Activated CD4-positive, alpha-beta memory T cell treated with anti-CD3 and anti-CD28 coated beads, Interleukin-2, amount 10 ng/mL, durations not matched to agents 7 days and 5 days (primary cell): ENCODE measurements around the gene PFDN5. TPM values are rescaled to one million over a fixed set of nuclear protein-coding genes. Genes with fewer than 3 reads are reported as not detected.

Experiments used
- CTCF ChIA-PET: fragments of 350-600 bp; sonication (Branson Sonifier 250); formaldehyde crosslinking; loops from one replicate; lab custom pipeline; 2021; ENCODE audit warnings: antibody characterized with exemption, inconsistent platforms; lab: Charles Lee
- POLR2A ChIA-PET: fragments of 350-600 bp; sonication (Branson Sonifier 250); formaldehyde crosslinking; loops from one replicate; lab custom pipeline; 2021; ENCODE audit warnings: antibody characterized with exemption; lab: Charles Lee
- DNase-seq: peaks from one replicate; pipeline ENCODE4 v3.0.0-alpha.2; 2020
- H3K27ac Mint-ChIP-seq: one replicate; pipeline ENCODE4 v1.8.0; 2021; ENCODE audit warnings: mild to moderate bottlenecking, mixed read lengths
- H3K27me3 Mint-ChIP-seq: one replicate; pipeline ENCODE4 v1.8.0; 2021; ENCODE audit warnings: mixed read lengths
- H3K36me3 Mint-ChIP-seq: one replicate; pipeline ENCODE4 v1.8.0; 2021; ENCODE audit warnings: low read depth, mixed read lengths
- H3K4me1 Mint-ChIP-seq: one replicate; pipeline ENCODE4 v1.8.0; 2021; ENCODE audit warnings: mixed read lengths
- H3K4me3 Mint-ChIP-seq: one replicate; pipeline ENCODE4 v1.8.0; 2021; ENCODE audit warnings: mild to moderate bottlenecking, mixed read lengths
- H3K9me3 Mint-ChIP-seq: one replicate; pipeline ENCODE4 v1.8.0; 2021; ENCODE audit warnings: mixed read lengths
- total RNA-seq, 2 experiments: library from RNA; stranded (reverse); gene quantifications; one replicate each; pipeline ENCODE4 v1.2.3, GENCODE V29; 2021

Gene PFDN5
- 100 to 1,000 TPM; 300 to 301 TPM for total RNA-seq

GRCh38 chr12:53295070-53295890 is at the start of gene PFDN5:
PFDN5 (plus strand) TSS chr12:53295542; CDS start chr12:53295568, 26 bp downstream.
- CTCF ChIA-PET, result interaction anchor here (0.6 to 2.5 kb wide), 18 partner anchors 13 to 381 kb away, joined by 3 to 40 read pairs (median 4); partner anchors contain the start of genes AAAS, ATP5MC2, CSAD and ESPL1
- POLR2A ChIA-PET, result interaction anchor here (0.5 to 9.9 kb wide), 26 partner anchors 8 to 204 kb away, joined by 3 to 141 read pairs (median 4); partner anchors contain the start of genes AAAS, CSAD, ESPL1 and ITGB7
- DNase-seq, result peak; percentile 90
- H3K4me1 Mint-ChIP-seq, result peaks cover 53% of the 10 kb centered on the region
- H3K27ac Mint-ChIP-seq, result peak within 1 kb of the TSS; percentile 88
- H3K4me3 Mint-ChIP-seq, result peak within 1 kb of the TSS; percentile 97
- H3K36me3 Mint-ChIP-seq, result peaks cover 68% of the 10 kb centered on the region
- no peaks in the 10 kb centered on the region for H3K27me3 Mint-ChIP-seq
- no peaks in the 10 kb centered on the region for H3K9me3 Mint-ChIP-seq

GRCh38 chr12:53251477-53252348 is 43.6 kb upstream of the PFDN5 start:
- POLR2A ChIA-PET, result interaction anchor here (0.8 to 4.0 kb wide), 18 partner anchors 12 to 128 kb away, joined by 3 to 33 read pairs (median 5); partner anchors contain the start of genes CSAD, ESPL1, ITGB7 and MYG1
- no peaks in the 10 kb centered on the region for H3K27me3 Mint-ChIP-seq

GRCh38 chr12:53252349-53252916 is 42.9 kb upstream of the PFDN5 start:
- peak overlapping the region; percentile 81 for H3K27ac Mint-ChIP-seq
- no peaks in the 10 kb centered on the region for H3K27me3 Mint-ChIP-seq
- no peak for DNase-seq
- H3K36me3 Mint-ChIP-seq, result peaks cover 25% of the 10 kb centered on the region
- peaks cover 49% of the 10 kb centered on the region for H3K4me1 Mint-ChIP-seq
- H3K9me3 Mint-ChIP-seq, result no peaks in the 10 kb centered on the region
- POLR2A ChIA-PET, result interaction anchor here (0.9 to 4.0 kb wide), 13 partner anchors 11 to 65 kb away, joined by 3 to 33 read pairs (median 5); partner anchors contain the start of genes ESPL1, ITGB7 and MYG1
- peak overlapping the region; percentile 97 for H3K4me3 Mint-ChIP-seq
- CTCF ChIA-PET, result interaction anchor here (0.8 to 13.1 kb wide), 7 partner anchors 9 to 93 kb away, joined by 3 to 211 read pairs (median 5); partner anchors contain the start of genes ESPL1 and ITGB7

More at GRCh38 chr12:53251477-53252348, 43.6 kb upstream of the PFDN5 start:
- peak; percentile 79 for DNase-seq
- peaks cover 52% of the 10 kb centered on the region for H3K4me1 Mint-ChIP-seq
- H3K36me3 Mint-ChIP-seq, result peaks cover 25% of the 10 kb centered on the region
- peak overlapping the region; percentile 81 for H3K27ac Mint-ChIP-seq
- CTCF ChIA-PET, result interaction anchor here (0.7 to 13.1 kb wide), 24 partner anchors 9 to 185 kb away, joined by 3 to 211 read pairs (median 3); partner anchors contain the start of genes AAAS, ESPL1, ITGB7 and SP1
- no peaks in the 10 kb centered on the region for H3K9me3 Mint-ChIP-seq
- H3K4me3 Mint-ChIP-seq, result peak overlapping the region; percentile 97

GRCh38 chr12:53253298-53253697 is 42.0 kb upstream of the PFDN5 start:
- Mint-ChIP-seq H3K4me1 (peaks cover 49% of the 10 kb centered on the region), H3K27ac (peak overlapping the region; percentile 81), H3K9me3 (no peaks in the 10 kb centered on the region), H3K4me3 (peak overlapping the region; percentile 97), H3K36me3 (peaks cover 25% of the 10 kb centered on the region), H3K27me3 (no peaks in the 10 kb centered on the region)
- POLR2A ChIA-PET, result interaction anchor here (0.8 to 4.0 kb wide), 10 partner anchors 11 to 68 kb away, joined by 3 to 33 read pairs (median 5); partner anchors contain the start of gene ESPL1
- CTCF ChIA-PET, result interaction anchor here (0.9 to 13.1 kb wide), 5 partner anchors 15 to 71 kb away, joined by 3 to 211 read pairs (median 5); partner anchors contain the start of genes AAAS, ESPL1 and ITGB7
- no peak for DNase-seq

- CTCF ChIA-PET, result interaction anchor here (1.4 to 13.1 kb wide), 4 partner anchors 13 to 95 kb away, joined by 5 to 211 read pairs (median 26); partner anchors contain the start of genes CSAD, ESPL1, ITGB7 and ZNF740
- POLR2A ChIA-PET, result interaction anchor here (0.9 to 4.0 kb wide), 4 partner anchors 14 to 74 kb away, joined by 3 to 33 read pairs (median 4); partner anchors contain the start of genes CSAD, ESPL1 and ZNF740
- Mint-ChIP-seq H3K4me1 (peaks cover 56% of the 10 kb centered on the region), H3K4me3 (no peak overlapping the region), H3K36me3 (peaks cover 25% of the 10 kb centered on the region), H3K9me3 (no peaks in the 10 kb centered on the region), H3K27me3 (no peaks in the 10 kb centered on the region), H3K27ac (peak overlapping the region; percentile 62)
- peak; percentile 30 for DNase-seq
Observed at GRCh38 chr12:53254816-53255545, 40.4 kb upstream of the PFDN5 start.

GRCh38 chr12:53255996-53256395 is 39.3 kb upstream of the PFDN5 start:
- Mint-ChIP-seq H3K27ac (no peak overlapping the region), H3K4me1 (peaks cover 52% of the 10 kb centered on the region), H3K4me3 (no peak overlapping the region), H3K9me3 (no peaks in the 10 kb centered on the region), H3K36me3 (peaks cover 25% of the 10 kb centered on the region), H3K27me3 (no peaks in the 10 kb centered on the region)
- ChIA-PET POLR2A (interaction anchor here (0.8 to 1.4 kb wide), 4 partner anchors 10 to 34 kb away, joined by 3 to 4 read pairs (median 4); partner anchors contain the start of gene ESPL1), CTCF (interaction anchor here (13.1 kb wide), 1 partner anchor 42 kb away, joined by 211 read pairs; the partner anchor contains the start of gene ITGB7)
- no peak for DNase-seq

GRCh38 chr12:53258541-53259539 is 36.5 kb upstream of the PFDN5 start:
- DNase-seq, result no peak
- peaks cover 11% of the 10 kb centered on the region for H3K36me3 Mint-ChIP-seq
- peaks cover 30% of the 10 kb centered on the region for H3K4me1 Mint-ChIP-seq
- POLR2A ChIA-PET, result interaction anchor here (0.8 to 1.3 kb wide), 2 partner anchors 9 to 15 kb away, joined by 3 to 4 read pairs; no protein-coding TSS in a partner anchor
- no peak overlapping the region for H3K27ac Mint-ChIP-seq
- H3K27me3 Mint-ChIP-seq, result no peaks in the 10 kb centered on the region
- CTCF ChIA-PET, result interaction anchor here (0.7 to 13.1 kb wide), 3 partner anchors 9 to 219 kb away, joined by 3 to 211 read pairs (median 6); partner anchors contain the start of genes ESPL1 and ITGB7
- no peak overlapping the region for H3K4me3 Mint-ChIP-seq
- H3K9me3 Mint-ChIP-seq, result no peaks in the 10 kb centered on the region

GRCh38 chr12:53259891-53260290 is 35.5 kb upstream of the PFDN5 start:
- Mint-ChIP-seq H3K4me3 (no peak overlapping the region), H3K27ac (no peak overlapping the region), H3K9me3 (no peaks in the 10 kb centered on the region), H3K27me3 (no peaks in the 10 kb centered on the region), H3K36me3 (peaks cover 6% of the 10 kb centered on the region), H3K4me1 (peaks cover 21% of the 10 kb centered on the region)
- ChIA-PET CTCF (interaction anchor here (1.9 to 13.1 kb wide), 2 partner anchors 9 to 46 kb away, joined by 7 to 211 read pairs; partner anchors contain the start of gene ITGB7), POLR2A (interaction anchor here (0.9 to 1.4 kb wide), 2 partner anchors 35 to 40 kb away, joined by 3 to 4 read pairs; no protein-coding TSS in a partner anchor)
- no peak for DNase-seq

- Mint-ChIP-seq H3K36me3 (peaks cover 28% of the 10 kb centered on the region), H3K27ac (no peak overlapping the region)
- POLR2A ChIA-PET, result interaction anchor here (1.5 to 7.0 kb wide), 6 partner anchors 9 to 85 kb away, joined by 4 to 93 read pairs (median 36); partner anchors contain the start of genes AAAS, CSAD, MYG1 and PFDN5
Observed at GRCh38 chr12:53265783-53266182, 29.6 kb upstream of the PFDN5 start.

More at GRCh38 chr12:53265783-53266182, 29.6 kb upstream of the PFDN5 start:
- Mint-ChIP-seq H3K4me1 (peaks cover 40% of the 10 kb centered on the region), H3K4me3 (no peak overlapping the region), H3K9me3 (no peaks in the 10 kb centered on the region), H3K27me3 (no peaks in the 10 kb centered on the region)
- CTCF ChIA-PET, result interaction anchor here (1.3 to 8.0 kb wide), 5 partner anchors 13 to 57 kb away, joined by 4 to 201 read pairs (median 46); partner anchors contain the start of genes AAAS and PFDN5
- no peak for DNase-seq
